ENCODE data around the gene TMEM88.

TMEM88 gene

GRCh38 chr17:7854851-7855659, at the start of gene TMEM88:
Gene TMEM88 (plus strand): TSS chr17:7855066. CDS start chr17:7855075, 9 bp downstream.
- TF ChIP-seq EZH2 (optimal IDR thresholded peaks at IDR 0.05; ENCODE audit: low read depth, low read length) (no peak), CTCF (IDR thresholded peaks at IDR 0.05; ENCODE audit: low read length) (no peak), EZH2phosphoT487 (IDR thresholded peaks at IDR 0.05; ENCODE audit: low read length) (no peak)
- no peak for DNase-seq
- no peak within 1 kb of the TSS for H2AFZ ChIP-seq (ENCODE audit: low read length)
- H3K4me1 ChIP-seq (ENCODE audit: low read length): peaks cover 22% of the 10 kb centered on the region
- H3K27me3 ChIP-seq (replicated peaks; ENCODE audit: insufficient read depth, low read length): no peaks in the 10 kb centered on the region
- H3K79me2 ChIP-seq (ENCODE audit: low read length): peaks cover 30% of the 10 kb centered on the region
- H3K9ac ChIP-seq (ENCODE audit: low read length): peak within 1 kb of the TSS; percentile 86; the same call in 1 of the 2 replicates
- H3K9me3 ChIP-seq (replicated peaks; ENCODE audit: insufficient read depth, low read length): no peaks in the 10 kb centered on the region
- no peaks in the 10 kb centered on the region for H3K36me3 ChIP-seq (replicated peaks; ENCODE audit: insufficient read depth, low read length)
- H3F3A ChIP-seq (ENCODE audit: insufficient read depth, low read length): peaks cover 10% of the 10 kb centered on the region; the same call in 1 of the 2 replicates
- H3K4me2 ChIP-seq (ENCODE audit: low read depth, low read length): peak within 1 kb of the TSS; percentile 98
- H4K20me1 ChIP-seq (ENCODE audit: insufficient read depth, low read length): no peaks in the 10 kb centered on the region
- peak within 1 kb of the TSS; percentile 88 for H3K4me3 ChIP-seq (ENCODE audit: low read length)
- H3K9me2 ChIP-seq (replicated peaks; ENCODE audit: insufficient read depth, low read length): no peaks in the 10 kb centered on the region
- H3K27ac ChIP-seq (ENCODE audit: low read length): no peak within 1 kb of the TSS

GRCh38 chr17:7806587-7806986, 48.3 kb upstream of the TMEM88 start:
- Histone ChIP-seq H3K27me3 (replicated peaks; ENCODE audit: insufficient read depth, low read length) (peaks cover 88% of the 10 kb centered on the region), H3K4me2 (ENCODE audit: low read depth, low read length) (no peak overlapping the region), H3K27ac (ENCODE audit: low read length) (no peak overlapping the region), H3K9ac (ENCODE audit: low read length) (no peak overlapping the region), H3F3A (ENCODE audit: insufficient read depth, low read length) (no peaks in the 10 kb centered on the region), H3K36me3 (replicated peaks; ENCODE audit: insufficient read depth, low read length) (no peaks in the 10 kb centered on the region), H3K4me3 (ENCODE audit: low read length) (no peak overlapping the region), H3K4me1 (ENCODE audit: low read length) (no peaks in the 10 kb centered on the region), H2AFZ (ENCODE audit: low read length) (no peak overlapping the region), H3K79me2 (ENCODE audit: low read length) (no peaks in the 10 kb centered on the region), H3K9me3 (replicated peaks; ENCODE audit: insufficient read depth, low read length) (no peaks in the 10 kb centered on the region), H3K9me2 (replicated peaks; ENCODE audit: insufficient read depth, low read length) (no peaks in the 10 kb centered on the region), H4K20me1 (ENCODE audit: insufficient read depth, low read length) (no peaks in the 10 kb centered on the region)
- no peak for DNase-seq
- TF ChIP-seq EZH2phosphoT487 (IDR thresholded peaks at IDR 0.05; ENCODE audit: low read length) (no peak), EZH2 (optimal IDR thresholded peaks at IDR 0.05; ENCODE audit: low read depth, low read length) (no peak), CTCF (IDR thresholded peaks at IDR 0.05; ENCODE audit: low read length) (no peak)

- no peak overlapping the region for H2AFZ ChIP-seq (ENCODE audit: low read length)
- no peaks in the 10 kb centered on the region for H3K79me2 ChIP-seq (ENCODE audit: low read length)
- H3K9me2 ChIP-seq (replicated peaks; ENCODE audit: insufficient read depth, low read length): no peaks in the 10 kb centered on the region
- no peaks in the 10 kb centered on the region for H3K9me3 ChIP-seq (replicated peaks; ENCODE audit: insufficient read depth, low read length)
- H3K36me3 ChIP-seq (replicated peaks; ENCODE audit: insufficient read depth, low read length): no peaks in the 10 kb centered on the region
- H3K27ac ChIP-seq (ENCODE audit: low read length): no peak overlapping the region
- no peak overlapping the region for H3K9ac ChIP-seq (ENCODE audit: low read length)
- no peaks in the 10 kb centered on the region for H3F3A ChIP-seq (ENCODE audit: insufficient read depth, low read length)
- H3K27me3 ChIP-seq (replicated peaks; ENCODE audit: insufficient read depth, low read length): peaks cover 88% of the 10 kb centered on the region
- no peaks in the 10 kb centered on the region for H3K4me1 ChIP-seq (ENCODE audit: low read length)
- DNase-seq: no peak
- TF ChIP-seq EZH2phosphoT487 (IDR thresholded peaks at IDR 0.05; ENCODE audit: low read length) (no peak), EZH2 (optimal IDR thresholded peaks at IDR 0.05; ENCODE audit: low read depth, low read length) (no peak), CTCF (IDR thresholded peaks at IDR 0.05; ENCODE audit: low read length) (no peak)
- H4K20me1 ChIP-seq (ENCODE audit: insufficient read depth, low read length): no peaks in the 10 kb centered on the region
- no peak overlapping the region for H3K4me2 ChIP-seq (ENCODE audit: low read depth, low read length)
- H3K4me3 ChIP-seq (ENCODE audit: low read length): no peak overlapping the region
Measured at GRCh38 chr17:7807206-7807605, 47.7 kb upstream of the TMEM88 start.
